ENCODE data around the gene TNFRSF1B.

The TNFRSF1B gene

GRCh38 chr1:12166834-12167492 is at the start of gene TNFRSF1B:
Gene TNFRSF1B (plus strand): TSS chr1:12166991. CDS start chr1:12167092, 101 bp downstream.
- DNase-seq (ENCODE audit: low read depth): peak; percentile 84
- peak within 1 kb of the TSS; percentile 62 for H3K4me3 ChIP-seq (ENCODE audit: low read depth, low read length)
- no peak for TF ChIP-seq CTCF (IDR thresholded peaks at IDR 0.05; ENCODE audit: insufficient read depth, low read depth, low read length, missing control alignments)

- DNase-seq (ENCODE audit: low read depth): no peak
- H3K4me3 ChIP-seq (ENCODE audit: low read depth, low read length): no peak overlapping the region
Observed at GRCh38 chr1:12121212-12122003, 45.4 kb upstream of the TNFRSF1B start.

GRCh38 chr1:12123172-12123571 is 43.6 kb upstream of the TNFRSF1B start:
- no peak for TF ChIP-seq CTCF (IDR thresholded peaks at IDR 0.05; ENCODE audit: insufficient read depth, low read depth, low read length, missing control alignments)
- H3K4me3 ChIP-seq (ENCODE audit: low read depth, low read length): no peak overlapping the region

More at GRCh38 chr1:12121212-12122003, 45.4 kb upstream of the TNFRSF1B start:
- TF ChIP-seq CTCF (IDR thresholded peaks at IDR 0.05; ENCODE audit: insufficient read depth, low read depth, low read length, missing control alignments): no peak

GRCh38 chr1:12124693-12125421 is 41.9 kb upstream of the TNFRSF1B start:
- peak; percentile 90 for TF ChIP-seq CTCF (IDR thresholded peaks at IDR 0.05; ENCODE audit: insufficient read depth, low read depth, low read length, missing control alignments)
- DNase-seq (ENCODE audit: low read depth): peak; percentile 75
- no peak overlapping the region for H3K4me3 ChIP-seq (ENCODE audit: low read depth, low read length)

More at GRCh38 chr1:12123172-12123571, 43.6 kb upstream of the TNFRSF1B start:
- DNase-seq (ENCODE audit: low read depth): no peak

GRCh38 chr1:12125422-12126355 is 41.1 kb upstream of the TNFRSF1B start:
- no peak overlapping the region for H3K4me3 ChIP-seq (ENCODE audit: low read depth, low read length)
- TF ChIP-seq CTCF (IDR thresholded peaks at IDR 0.05; ENCODE audit: insufficient read depth, low read depth, low read length, missing control alignments): no peak
- DNase-seq (ENCODE audit: low read depth): no peak

- DNase-seq (ENCODE audit: low read depth): no peak
- no peak overlapping the region for H3K4me3 ChIP-seq (ENCODE audit: low read depth, low read length)
- no peak for TF ChIP-seq CTCF (IDR thresholded peaks at IDR 0.05; ENCODE audit: insufficient read depth, low read depth, low read length, missing control alignments)
Observed at GRCh38 chr1:12126781-12127180, 40.0 kb upstream of the TNFRSF1B start.
